Measurements from ENCODE around the gene ZSCAN16.

ZSCAN16 gene

DNA sequence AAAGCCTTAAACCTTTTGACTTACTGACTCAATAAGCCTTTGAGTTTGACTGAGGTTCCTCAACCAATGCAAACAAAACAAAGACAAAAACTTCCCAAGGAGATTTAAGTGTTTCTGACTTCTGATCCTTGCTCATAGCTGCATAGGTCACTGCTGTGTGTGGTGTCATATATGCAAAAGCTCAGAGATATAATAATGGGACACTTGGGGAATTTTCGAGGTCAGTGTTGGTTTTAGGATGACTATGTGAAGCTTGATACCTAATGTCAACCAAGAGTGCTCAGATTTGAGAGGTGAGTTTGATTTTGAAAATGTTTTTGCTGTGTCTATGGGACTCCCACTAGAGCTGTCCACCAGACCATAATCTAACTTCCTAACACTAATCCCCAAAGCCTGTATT, 43.5 kb downstream of the ZSCAN16 start:
- DNase-seq (ENCODE audit: low read depth in 2 of 2, low spot score in 1 of 2), result no peak

DNA sequence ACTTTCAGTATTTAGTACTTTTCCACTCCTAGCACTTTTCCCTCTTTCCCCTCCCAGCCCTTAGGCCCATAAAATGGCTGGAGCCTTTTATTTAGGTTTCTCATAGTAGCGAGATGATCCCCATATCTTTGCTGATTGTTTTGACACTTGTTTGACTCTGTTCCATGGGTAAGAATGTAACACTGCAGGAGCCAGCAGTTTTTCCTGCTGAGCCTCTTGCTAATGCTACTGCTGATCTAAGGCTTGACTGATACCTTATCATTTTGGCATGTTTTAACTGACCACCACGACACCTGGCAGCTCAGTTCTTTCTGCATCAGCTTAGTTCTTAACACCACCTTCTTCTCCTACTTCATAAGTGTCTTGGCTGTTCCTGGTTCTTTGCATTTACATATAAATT, 46.9 kb downstream of the ZSCAN16 start:
- DNase-seq (ENCODE audit: low read depth in 2 of 2, low spot score in 1 of 2), result no peak

- DNase-seq (ENCODE audit: low read depth in 2 of 2, low spot score in 1 of 2), result no peak
Measured at GRCh38 chr6:28172006-28172405, 47.6 kb downstream of the ZSCAN16 start.

DNA sequence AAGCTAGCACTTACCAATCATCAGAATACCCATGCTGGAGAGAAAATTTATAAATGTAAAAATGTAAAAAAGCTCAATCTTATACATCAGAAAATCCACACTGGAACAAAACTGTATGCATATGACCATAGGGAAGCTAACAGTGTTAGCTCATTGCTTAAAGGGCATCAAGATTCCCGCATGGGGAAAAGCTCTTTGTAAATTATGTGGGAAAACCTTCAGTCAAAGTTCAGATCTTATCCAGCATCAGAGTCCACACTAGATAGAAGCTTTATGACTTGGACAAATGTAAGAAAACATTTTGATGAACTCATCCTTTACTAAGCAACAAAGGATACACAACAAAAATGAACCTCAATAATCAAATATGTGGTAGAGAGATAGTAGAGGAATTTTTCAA, 52.0 kb downstream of the ZSCAN16 start:
- DNase-seq (ENCODE audit: low read depth in 2 of 2, low spot score in 1 of 2), result no peak
